HepG2 (cell line): ENCODE measurements around the gene ICE1. TPM values are rescaled to one million over a fixed set of nuclear protein-coding genes. Genes with fewer than 3 reads are reported as not detected.

Source experiments
- ARID3A ChIP-seq: IDR thresholded peaks from 2 replicates; pipeline ENCODE4 v1.6.1; 2012; ENCODE audit warnings: low read depth, low read length, improper control_type of control experiment
- ETS1 ChIP-seq: sonication (generic); formaldehyde crosslinking; IDR thresholded peaks from 2 replicates; pipeline ENCODE4 v1.4.0; 2020; ENCODE audit warnings: missing genetic modification reagents
- FIP1L1 ChIP-seq: fragments of 200-400 bp; formaldehyde crosslinking; IDR thresholded peaks from 2 replicates; pipeline ENCODE4 v1.6.1; 2018; ENCODE audit warnings: low read depth, mild to moderate bottlenecking, low read length, moderate library complexity, borderline replicate concordance; ENCODE audit not compliant: insufficient read depth
- MAFG ChIP-seq: sonication (generic); formaldehyde crosslinking; IDR thresholded peaks from 2 replicates; pipeline ENCODE4 v1.5.1; 2020; ENCODE audit warnings: mild to moderate bottlenecking, missing genetic modification reagents
- NFE2 ChIP-seq: sonication (generic); formaldehyde crosslinking; IDR thresholded peaks from 2 replicates; pipeline ENCODE4 v1.4.0; 2020; ENCODE audit warnings: missing genetic modification reagents
- NR3C1 ChIP-seq: sonication (generic); formaldehyde crosslinking; IDR thresholded peaks from 2 replicates; pipeline ENCODE4 v1.4.0; 2020; ENCODE audit warnings: missing genetic modification reagents
- RAD21 ChIP-seq: fragments of 450-650 bp; formaldehyde crosslinking; IDR thresholded peaks from 2 replicates; pipeline ENCODE4 v1.5.0; 2020; ENCODE audit warnings: mild to moderate bottlenecking
- RERE ChIP-seq: IDR thresholded peaks from 2 replicates; pipeline ENCODE4 v1.6.1; 2016; ENCODE audit warnings: low read depth, missing genetic modification reagents, missing compliant biosample characterization
- STAG1 ChIP-seq: sonication (generic); formaldehyde crosslinking; IDR thresholded peaks from 2 replicates; pipeline ENCODE4 v1.4.0; 2020; ENCODE audit warnings: missing genetic modification reagents
- ZBTB20 ChIP-seq: sonication (generic); formaldehyde crosslinking; IDR thresholded peaks from 2 replicates; pipeline ENCODE4 v1.8.1; 2023; ENCODE audit warnings: missing genetic modification reagents, low read depth, mild to moderate bottlenecking, borderline replicate concordance
- ZNF260 ChIP-seq: sonication (generic); formaldehyde crosslinking; IDR thresholded peaks from 2 replicates; pipeline ENCODE4 v1.4.0; 2020; ENCODE audit warnings: missing genetic modification reagents, low read depth, mild to moderate bottlenecking, borderline replicate concordance
- ZNF275 ChIP-seq: sonication (generic); formaldehyde crosslinking; IDR thresholded peaks from 2 replicates; pipeline ENCODE4 v1.8.0; 2022; ENCODE audit warnings: missing genetic modification reagents, mild to moderate bottlenecking, inconsistent platforms, borderline replicate concordance
- ZNF276 ChIP-seq: sonication (generic); formaldehyde crosslinking; IDR thresholded peaks from 2 replicates; pipeline ENCODE4 v1.4.0; 2020; ENCODE audit warnings: mild to moderate bottlenecking, low read depth, missing genetic modification reagents
- ZNF558 ChIP-seq: sonication (generic); formaldehyde crosslinking; IDR thresholded peaks from 2 replicates; pipeline ENCODE4 v1.9.0; 2022; ENCODE audit warnings: mild to moderate bottlenecking, missing genetic modification reagents, borderline replicate concordance
- ZNF589 ChIP-seq: sonication (generic); formaldehyde crosslinking; conservative IDR thresholded peaks from 2 replicates; pipeline ENCODE4 v1.8.0; 2022; ENCODE audit warnings: mild to moderate bottlenecking, moderate library complexity, missing genetic modification reagents
- ZNF678 ChIP-seq: sonication (generic); formaldehyde crosslinking; IDR thresholded peaks from 2 replicates; pipeline ENCODE4 v1.4.0; 2020; ENCODE audit warnings: mild to moderate bottlenecking, missing genetic modification reagents
- polyA plus RNA-seq, 8 experiments: library from polyadenylated mRNA; depleted of rRNA in 3 of 8; stranded (reverse) in 7 of 8; unstranded in 1 of 8; fragments of >200 nt; fragmentation: Illumina TruSeq in 4 of 8; extraction: Trizol in 4 of 8; gene quantifications; 2 replicates each; pipeline versions ENCODE4 v1.2.1 to v1.2.3, GENCODE V29; 2011 to 2016; ENCODE audit warnings: low read depth in 4 of 8, missing spikeins in 1 of 8, mixed read lengths in 1 of 8; ENCODE audit not compliant: insufficient read depth in 1 of 8
- total RNA-seq, 5 experiments: library from RNA; depleted of rRNA; stranded (reverse); fragments of >200 nt; fragmentation: Illumina TruSeq; extraction: Trizol; gene quantifications; 2 replicates each; pipeline ENCODE4 v1.2.3, GENCODE V29; 2016; ENCODE audit warnings: low read depth in 1 of 5

Gene ICE1
- total and polyA plus RNA-seq, 2 of the 13 experiments (the other 11 are each of a cell fraction or from before 2014, with no cell fraction given): 9.1 to 27.6 TPM

GRCh38 chr5:5419291-5420210 lies 2.9 kb upstream of the ICE1 start (continued):
- TF ChIP-seq ZNF275 (CRISPR knock-in tag) (no peak), STAG1 (CRISPR knock-in tag) (peak; percentile 94), ZNF260 (CRISPR knock-in tag) (no peak), NFE2 (CRISPR knock-in tag) (no peak), RAD21 (CRISPR knock-in tag) (peak; percentile 60), ZNF276 (CRISPR knock-in tag) (no peak), ZNF678 (no peak), ZNF589 (CRISPR knock-in tag) (no peak), NR3C1 (no peak), ZBTB20 (CRISPR knock-in tag) (no peak), ZNF558 (CRISPR knock-in tag) (no peak), RERE (CRISPR knock-in tag) (no peak), FIP1L1 (no peak), ARID3A (peak; percentile 75; the same call in 1 of the 2 replicates), MAFG (no peak), ETS1 (CRISPR knock-in tag) (no peak)
